Lung (tissue), 12 donors: Measurements from ENCODE around the gene TSPAN17. TPM values are rescaled to one million over a fixed set of nuclear protein-coding genes. Genes with fewer than 3 reads are reported as not detected.

Experiments
- ATAC-seq: fragments of 200-7000 bp; cut with Tn5 transposase; one replicate; pipeline ENCODE4 v1.9.1; 2020; ENCODE audit warnings: moderate number of reproducible peaks; ENCODE audit not compliant: insufficient read depth, low FRiP score
- DNase-seq, 3 donors: peaks; one replicate each; pipeline ENCODE4 v3.0.0-alpha.2; 2013 to 2017
- H3K27ac ChIP-seq, 2 donors: one replicate each; pipeline ENCODE4 v1.5.1; 2013; ENCODE audit warnings: mild to moderate bottlenecking in 2 of 2, moderate library complexity in 2 of 2, control low read depth in 1 of 2, inconsistent platforms in 1 of 2, low read depth in 1 of 2, low read length in 1 of 2
- H3K27me3 ChIP-seq, 3 donors: one replicate each; pipeline ENCODE4 v1.5.1; 2013; ENCODE audit warnings: low read length in 2 of 3; ENCODE audit not compliant: control insufficient read depth in 3 of 3, insufficient read depth in 3 of 3
- H3K36me3 ChIP-seq, 4 donors: one replicate each; pipeline ENCODE4 v1.5.1; 2013; ENCODE audit warnings: low read length in 4 of 4, mild to moderate bottlenecking in 1 of 4, moderate library complexity in 1 of 4; ENCODE audit not compliant: control insufficient read depth in 4 of 4, insufficient read depth in 4 of 4
- H3K4me1 ChIP-seq, 5 donors: one replicate each; pipeline ENCODE4 v1.5.1; 2013; ENCODE audit warnings: low read length in 5 of 5, mild to moderate bottlenecking in 2 of 5, moderate library complexity in 1 of 5; ENCODE audit not compliant: control insufficient read depth in 5 of 5, insufficient read depth in 5 of 5
- H3K4me3 ChIP-seq: one replicate; pipeline ENCODE4 v1.5.1; 2013; ENCODE audit warnings: mild to moderate bottlenecking, control low read depth, moderate library complexity
- H3K9ac ChIP-seq, 2 donors: one replicate each; pipeline ENCODE4 v1.5.1; 2013; ENCODE audit warnings: low read length in 2 of 2, control low read depth in 1 of 2; ENCODE audit not compliant: insufficient read depth in 1 of 2
- H3K9me3 ChIP-seq, 4 donors: one replicate each; pipeline ENCODE4 v1.5.1; 2013; ENCODE audit warnings: low read length in 3 of 4, mild to moderate bottlenecking in 1 of 4, moderate library complexity in 1 of 4; ENCODE audit not compliant: control insufficient read depth in 4 of 4, insufficient read depth in 3 of 4
- WGBS, 2 donors: extraction: QIAGEN DNeasy Blood & Tissue Kit; methylation state at CpG; one replicate each; pipeline ENCODE4 v1.1.7; 2013; 5-methylcytosine and 5-hydroxymethylcytosine counted together
- polyA plus RNA-seq, 2 donors: library from polyadenylated mRNA; stranded (reverse); fragments of 200-250 nt; gene quantifications; one replicate each; pipeline ENCODE4 v1.2.1, GENCODE V29; 2013
- total RNA-seq, 2 donors: library from RNA; depleted of rRNA in 1 of 2; stranded (reverse); fragments of >200 nt in 1 of 2; gene quantifications; one replicate each; pipeline ENCODE4 v1.2.1, GENCODE V29; 2014 to 2021
- TF ChIP-seq, protein P1 (sequence below): IDR thresholded peaks from 2 replicates; pipeline ENCODE4 v1.5.1; 2012; ENCODE audit warnings: mild to moderate bottlenecking; ENCODE audit errors: control extremely low read depth, extremely low read depth
- donor health status: control.
- donor health status: control.
- donor health status: Bipolar disorder and iron deficiency.
- donor health status: healthy.
- donor health status: DM: yes; HTN: yes; CAD: no.

The TSPAN17 gene
- total and polyA plus RNA-seq, 4 donors = 14.8 to 37.4 (median 27.8) TPM

DNA sequence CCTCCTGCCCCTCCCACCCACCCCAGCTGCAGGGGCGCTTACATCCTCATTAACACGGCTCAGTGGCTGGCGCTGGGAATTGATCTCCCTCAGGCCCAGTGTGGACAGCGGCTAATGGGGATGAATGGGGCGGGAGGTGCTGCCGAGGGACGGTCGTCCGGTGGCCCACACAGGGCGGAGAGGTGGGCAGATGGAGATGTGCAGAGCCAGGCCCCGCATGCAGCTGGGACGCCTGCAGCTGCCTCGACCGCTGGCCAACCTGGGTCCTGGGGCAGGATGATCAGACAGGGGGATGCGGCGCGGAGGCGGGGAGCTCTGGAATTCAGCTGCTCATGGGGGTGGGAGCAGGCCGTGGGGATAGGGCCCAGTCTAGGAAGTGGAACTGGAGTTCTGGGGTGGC is 17.6 kb downstream of the TSPAN17 start:
- WGBS, 2 donors = 29 to 30% methylated on average over 19 of the region's 19 CpGs
- no peak overlapping the region for H3K4me3 ChIP-seq
- H3K4me1 ChIP-seq = peaks cover 0 to 5% (median 0%) of the 10 kb centered on the region in 5 donors
- H3K27ac ChIP-seq = no peak overlapping the region
- H3K27me3 ChIP-seq = peaks cover 0 to 25% (median 4%) of the 10 kb centered on the region in 3 donors
- no peak overlapping the region for H3K9ac ChIP-seq
- no peak for DNase-seq
- ATAC-seq = no peak
- TF ChIP-seq, protein P1, sequence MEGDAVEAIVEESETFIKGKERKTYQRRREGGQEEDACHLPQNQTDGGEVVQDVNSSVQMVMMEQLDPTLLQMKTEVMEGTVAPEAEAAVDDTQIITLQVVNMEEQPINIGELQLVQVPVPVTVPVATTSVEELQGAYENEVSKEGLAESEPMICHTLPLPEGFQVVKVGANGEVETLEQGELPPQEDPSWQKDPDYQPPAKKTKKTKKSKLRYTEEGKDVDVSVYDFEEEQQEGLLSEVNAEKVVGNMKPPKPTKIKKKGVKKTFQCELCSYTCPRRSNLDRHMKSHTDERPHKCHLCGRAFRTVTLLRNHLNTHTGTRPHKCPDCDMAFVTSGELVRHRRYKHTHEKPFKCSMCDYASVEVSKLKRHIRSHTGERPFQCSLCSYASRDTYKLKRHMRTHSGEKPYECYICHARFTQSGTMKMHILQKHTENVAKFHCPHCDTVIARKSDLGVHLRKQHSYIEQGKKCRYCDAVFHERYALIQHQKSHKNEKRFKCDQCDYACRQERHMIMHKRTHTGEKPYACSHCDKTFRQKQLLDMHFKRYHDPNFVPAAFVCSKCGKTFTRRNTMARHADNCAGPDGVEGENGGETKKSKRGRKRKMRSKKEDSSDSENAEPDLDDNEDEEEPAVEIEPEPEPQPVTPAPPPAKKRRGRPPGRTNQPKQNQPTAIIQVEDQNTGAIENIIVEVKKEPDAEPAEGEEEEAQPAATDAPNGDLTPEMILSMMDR = no peak
- H3K9me3 ChIP-seq = no peaks in the 10 kb centered on the region
- no peaks in the 10 kb centered on the region for H3K36me3 ChIP-seq

DNA sequence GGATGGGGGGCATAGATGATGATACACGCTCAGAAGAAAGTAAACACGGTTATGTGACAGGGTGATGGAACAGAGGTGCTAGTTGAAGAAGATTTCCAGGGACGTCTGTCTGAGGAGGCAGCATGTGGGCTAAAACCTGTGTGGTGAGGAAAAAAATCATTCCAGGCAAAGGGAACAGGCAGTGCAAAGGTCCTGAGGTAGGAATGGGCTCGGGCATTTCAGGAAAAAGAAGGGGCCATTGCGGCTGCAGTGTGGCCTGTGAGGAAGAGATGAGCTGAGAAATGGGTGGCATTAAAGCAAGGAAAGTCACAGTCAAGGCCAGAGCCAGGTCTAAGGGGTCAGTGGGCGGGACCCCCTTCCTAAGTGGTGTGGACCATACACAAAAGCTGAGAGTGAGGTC is 18.2 kb downstream of the TSPAN17 start:
- WGBS, 2 donors = 83 to 91% methylated on average over 6 of the region's 6 CpGs
- H3K36me3 ChIP-seq = no peaks in the 10 kb centered on the region
- no peaks in the 10 kb centered on the region for H3K9me3 ChIP-seq
- H3K27me3 ChIP-seq = peaks cover 0 to 25% (median 4%) of the 10 kb centered on the region in 3 donors
- no peak overlapping the region for H3K4me3 ChIP-seq
- peaks cover 0 to 5% (median 0%) of the 10 kb centered on the region in 5 donors for H3K4me1 ChIP-seq
- TF ChIP-seq, protein P1 = no peak
- H3K27ac ChIP-seq = no peak overlapping the region
- ATAC-seq (no peak), DNase-seq (no peak)
- no peak overlapping the region for H3K9ac ChIP-seq

DNA sequence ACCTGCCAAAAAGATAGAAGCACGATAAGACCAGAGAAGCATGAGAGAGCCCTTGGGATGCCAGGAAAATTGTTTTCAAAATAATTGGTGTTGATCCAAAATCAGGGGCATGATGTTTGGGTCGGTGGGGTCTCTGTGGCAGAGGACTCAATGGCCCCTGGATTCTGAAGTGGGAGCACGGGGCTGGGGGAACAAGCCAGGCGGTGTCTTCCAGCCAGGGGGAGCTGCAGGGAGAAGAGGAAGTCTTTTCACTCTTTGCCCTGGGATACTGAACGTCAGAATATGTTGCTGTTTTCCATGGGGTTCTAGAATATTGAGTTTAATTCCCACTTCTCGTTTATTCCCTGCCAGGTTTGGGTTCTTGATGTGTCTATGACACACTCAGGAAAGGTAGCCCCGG is 20.4 kb downstream of the TSPAN17 start:
- DNase-seq (no peak), ATAC-seq (no peak)
- H3K27me3 ChIP-seq = peaks cover 0 to 25% (median 4%) of the 10 kb centered on the region in 3 donors
- no peaks in the 10 kb centered on the region for H3K4me1 ChIP-seq
- H3K4me3 ChIP-seq = no peak overlapping the region
- TF ChIP-seq, protein P1 = no peak
- H3K36me3 ChIP-seq = no peaks in the 10 kb centered on the region
- H3K9me3 ChIP-seq = no peaks in the 10 kb centered on the region
- no peak overlapping the region for H3K27ac ChIP-seq
- 62 to 75% methylated on average over 7 of the region's 7 CpGs for WGBS, 2 donors
- H3K9ac ChIP-seq = no peak overlapping the region

DNA sequence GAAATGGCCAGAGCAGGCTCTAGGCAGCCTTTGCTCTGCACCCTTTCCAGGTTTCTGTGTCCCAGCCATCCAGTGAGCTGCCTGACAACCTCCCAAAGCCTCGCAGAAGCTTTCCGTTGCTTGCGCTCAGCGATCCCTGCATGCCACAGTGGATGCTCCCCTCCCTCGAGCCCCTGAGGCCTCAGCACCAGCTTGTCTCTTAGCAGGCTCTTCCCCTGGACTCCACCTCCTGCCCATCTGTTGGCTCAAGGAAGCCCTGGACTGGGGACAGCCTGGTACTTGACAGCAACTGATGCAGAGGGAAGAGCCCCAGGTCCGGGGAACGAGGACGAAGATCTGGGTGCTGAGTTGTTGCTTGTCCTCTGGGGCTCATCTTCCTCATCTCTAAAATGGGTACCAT is 23.2 kb downstream of the TSPAN17 start:
- WGBS, 2 donors = 80 to 81% methylated on average over 8 of the region's 8 CpGs
- Histone ChIP-seq H3K27me3 (peaks cover 0 to 9% (median 0%) of the 10 kb centered on the region in 3 donors), H3K4me1 (no peaks in the 10 kb centered on the region), H3K36me3 (no peaks in the 10 kb centered on the region), H3K27ac (no peak overlapping the region), H3K9ac (no peak overlapping the region), H3K9me3 (no peaks in the 10 kb centered on the region), H3K4me3 (no peak overlapping the region)
- TF ChIP-seq, protein P1 = no peak
- DNase-seq (no peak), ATAC-seq (no peak)
